Neutrophil (primary cell): ENCODE measurements around the gene POLK.
A peak's percentile ranks its signal among the peaks of the same experiment; 100 is the strongest.

ENCODE experiments used
- H3K27ac ChIP-seq: fragments of 200-600 bp; sonication (generic); 2 replicates; pipeline ENCODE4 v1.5.1; 2016; ENCODE audit warnings: mild to moderate bottlenecking, moderate library complexity
- H3K27me3 ChIP-seq: fragments of 200-600 bp; sonication (generic); 2 replicates; pipeline ENCODE4 v1.6.0; 2016; ENCODE audit warnings: mild to moderate bottlenecking
- H3K36me3 ChIP-seq: fragments of 200-600 bp; sonication (generic); 2 replicates; pipeline ENCODE4 v1.5.1; 2017
- H3K4me1 ChIP-seq, 2 experiments: fragments of 200-600 bp in 1 of 2; sonication (generic) in 1 of 2; 1 replicate in 1 of 2; 2 replicates in 1 of 2; pipeline versions ENCODE4 v1.5.1 to v1.6.1; 2013 to 2016; ENCODE audit warnings: low read depth in 1 of 2, low read length in 1 of 2, mild to moderate bottlenecking in 1 of 2, moderate library complexity in 1 of 2; ENCODE audit not compliant: control insufficient read depth in 1 of 2, insufficient read depth in 1 of 2
- H3K4me3 ChIP-seq, 2 experiments: fragments of 200-600 bp in 1 of 2; sonication (generic) in 1 of 2; 1 replicate in 1 of 2; 2 replicates in 1 of 2; pipeline ENCODE4 v1.5.1; 2013 to 2016; ENCODE audit warnings: low read depth in 1 of 2, low read length in 1 of 2, mild to moderate bottlenecking in 1 of 2, moderate library complexity in 1 of 2
- H3K9me3 ChIP-seq: fragments of 200-600 bp; sonication (generic); 2 replicates; pipeline ENCODE4 v1.5.1; 2016
- CTCF ChIP-seq: fragments of 200-600 bp; sonication (generic); IDR thresholded peaks from 2 replicates; pipeline ENCODE4 v1.5.1; 2016; ENCODE audit warnings: antibody characterized with exemption

POLK gene

DNA sequence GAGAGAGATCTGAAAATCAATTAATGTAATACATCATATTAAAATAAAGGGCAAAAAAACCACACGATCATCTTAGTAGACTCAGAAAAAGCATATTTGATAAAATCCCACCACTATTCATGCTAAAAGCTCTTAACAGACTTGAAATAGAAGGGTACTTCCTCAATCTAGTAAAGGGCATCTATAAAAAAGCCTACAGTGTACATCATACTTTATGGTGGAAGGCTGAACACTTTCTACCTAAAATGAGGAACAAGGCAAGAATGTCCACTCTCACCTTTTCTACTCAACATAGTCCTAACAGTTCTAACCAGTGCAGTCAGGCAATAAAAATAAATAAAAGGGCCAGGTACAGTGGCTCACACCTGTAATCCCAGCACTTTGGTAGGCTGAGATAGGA lies 38.9 kb downstream of the POLK start:
- TF ChIP-seq CTCF: no peak
- peaks cover 0 to 6% of the 10 kb centered on the region in 2 experiments for H3K4me1 ChIP-seq
- H3K4me3 ChIP-seq: no peak overlapping the region

GRCh38 chr5:75551471-75551870 lies 39.8 kb downstream of the POLK start:
- no peaks in the 10 kb centered on the region for H3K9me3 ChIP-seq
- peaks cover 0 to 6% of the 10 kb centered on the region in 2 experiments for H3K4me1 ChIP-seq
- TF ChIP-seq CTCF: no peak
- no peaks in the 10 kb centered on the region for H3K27me3 ChIP-seq
- H3K4me3 ChIP-seq: no peak overlapping the region
- no peak overlapping the region for H3K27ac ChIP-seq
- H3K36me3 ChIP-seq: peaks cover 15% of the 10 kb centered on the region

More for the DNA sequence above, 38.9 kb downstream of the POLK start:
- Histone ChIP-seq H3K36me3 (peaks cover 15% of the 10 kb centered on the region), H3K27me3 (no peaks in the 10 kb centered on the region), H3K27ac (no peak overlapping the region), H3K9me3 (no peaks in the 10 kb centered on the region)

DNA sequence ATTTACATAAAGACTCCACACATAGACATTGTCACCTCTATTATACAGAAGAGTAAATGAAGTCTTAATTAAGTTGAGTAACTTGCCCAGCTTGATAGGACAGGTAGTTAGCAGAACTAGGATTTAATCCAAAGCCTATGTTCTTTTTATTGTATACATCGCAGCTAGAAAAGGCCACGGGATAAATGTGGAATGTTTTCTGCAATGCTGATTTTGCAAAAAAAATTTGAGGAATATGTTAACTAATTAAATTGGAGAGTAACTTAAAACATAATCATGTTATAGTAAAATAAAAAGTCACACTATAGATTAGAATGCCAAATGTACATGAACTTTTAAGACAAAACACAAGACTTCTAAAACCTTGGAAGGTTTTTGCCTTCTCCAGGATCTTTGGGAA lies 41.1 kb downstream of the POLK start:
- H3K27ac ChIP-seq: no peak overlapping the region
- no peaks in the 10 kb centered on the region for H3K27me3 ChIP-seq
- no peak overlapping the region for H3K4me3 ChIP-seq
- peaks cover 7 to 10% of the 10 kb centered on the region in 2 experiments for H3K4me1 ChIP-seq
- H3K9me3 ChIP-seq: no peaks in the 10 kb centered on the region
- peaks cover 15% of the 10 kb centered on the region for H3K36me3 ChIP-seq
- TF ChIP-seq CTCF: no peak

DNA sequence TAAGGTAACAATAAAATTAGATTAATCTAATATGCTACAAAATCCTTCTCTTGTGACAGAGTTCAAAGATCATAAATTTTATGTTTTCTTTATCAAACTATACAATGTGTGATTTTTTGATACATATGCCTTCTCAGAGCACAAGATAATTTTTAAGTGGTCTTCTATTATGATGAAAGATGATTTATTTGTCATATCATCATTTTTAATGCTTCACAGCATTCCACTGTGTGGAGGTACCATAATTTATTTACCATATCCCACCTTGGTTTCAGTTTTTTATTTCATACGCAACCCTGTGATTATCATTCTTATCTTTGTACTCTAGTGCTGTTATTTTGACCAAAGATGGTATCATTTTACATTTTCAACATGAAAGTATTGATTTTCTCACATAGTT lies 41.7 kb downstream of the POLK start:
- no peak overlapping the region for H3K4me3 ChIP-seq
- H3K27me3 ChIP-seq: no peaks in the 10 kb centered on the region
- H3K27ac ChIP-seq: no peak overlapping the region
- no peak for TF ChIP-seq CTCF
- H3K9me3 ChIP-seq: no peaks in the 10 kb centered on the region
- H3K4me1 ChIP-seq: peaks cover 13% of the 10 kb centered on the region in 2 experiments
- H3K36me3 ChIP-seq: peaks cover 15% of the 10 kb centered on the region

- peaks cover 5% of the 10 kb centered on the region for H3K36me3 ChIP-seq
- H3K27ac ChIP-seq: peak overlapping the region; percentile 74
- TF ChIP-seq CTCF: no peak
- no peaks in the 10 kb centered on the region for H3K27me3 ChIP-seq
- no peak overlapping the region for H3K4me3 ChIP-seq
- H3K4me1 ChIP-seq: peaks cover 23 to 30% of the 10 kb centered on the region in 2 experiments
- H3K9me3 ChIP-seq: no peaks in the 10 kb centered on the region
Measured at GRCh38 chr5:75558221-75558620, 46.5 kb downstream of the POLK start.
